Right forelimb (tissue), 1 donor: ENCODE results near the gene SPTSSA.
"Not testable (repeated sequence)": the region's sequence is repeated elsewhere in the genome, so short reads cannot be mapped to it uniquely, and the experiment has no call there.

Experiments used
- DNase-seq: peaks from one replicate; pipeline ENCODE4 v3.0.0-alpha.2; 2018

The SPTSSA gene

GRCh38 chr14:34462132-34462893, at the start of gene SPTSSA:
Gene SPTSSA, minus strand, starts transcription at chr14:34462240. Its CDS starts 33 bp downstream, at chr14:34462207.
- peak; percentile 97 for DNase-seq

- DNase-seq: no peak
These were observed 45.8 kb upstream of the SPTSSA start for GRCh38 chr14:34507884-34508283.

GRCh38 chr14:34507459-34507858, 45.4 kb upstream of the SPTSSA start:
- no peak for DNase-seq

- DNase-seq: not testable (repeated sequence)
These were observed 43.1 kb upstream of the SPTSSA start for GRCh38 chr14:34505124-34505491.

- DNase-seq: not testable (repeated sequence)
These were observed 42.0 kb upstream of the SPTSSA start for GRCh38 chr14:34504027-34504426.

GRCh38 chr14:34502545-34503225, 40.6 kb upstream of the SPTSSA start:
- DNase-seq: no peak

- no peak for DNase-seq
These were observed 40.0 kb upstream of the SPTSSA start for GRCh38 chr14:34502001-34502400.

GRCh38 chr14:34501004-34501580, 39.1 kb upstream of the SPTSSA start:
- no peak for DNase-seq

- DNase-seq: no peak
These were observed 36.8 kb upstream of the SPTSSA start for GRCh38 chr14:34498684-34499412.

GRCh38 chr14:34496679-34497513, 34.9 kb upstream of the SPTSSA start:
- DNase-seq: peak; percentile 78

- DNase-seq: no peak
These were observed 34.1 kb upstream of the SPTSSA start for GRCh38 chr14:34496007-34496678.

GRCh38 chr14:34489324-34489723, 27.3 kb upstream of the SPTSSA start:
- no peak for DNase-seq

- DNase-seq: no peak
These were observed 26.5 kb upstream of the SPTSSA start for GRCh38 chr14:34488528-34488927.

GRCh38 chr14:34484726-34485125, 22.7 kb upstream of the SPTSSA start:
- no peak for DNase-seq

GRCh38 chr14:34482463-34482862, 20.4 kb upstream of the SPTSSA start:
- no peak for DNase-seq

- DNase-seq: no peak
These were observed 17.7 kb upstream of the SPTSSA start for GRCh38 chr14:34479694-34480093.

- DNase-seq: no peak
These were observed 16.2 kb upstream of the SPTSSA start for GRCh38 chr14:34478261-34478660.

- not testable (repeated sequence) for DNase-seq
These were observed 14.0 kb upstream of the SPTSSA start for GRCh38 chr14:34476036-34476435.

GRCh38 chr14:34475163-34475562, 13.1 kb upstream of the SPTSSA start:
- DNase-seq: no peak

GRCh38 chr14:34474187-34474679, 12.2 kb upstream of the SPTSSA start:
- no peak for DNase-seq

- no peak for DNase-seq
These were observed 10.8 kb upstream of the SPTSSA start for GRCh38 chr14:34472706-34473279.
